Measurements from ENCODE around the gene RNF145.

RNF145 gene

GRCh38 chr5:159152876-159153275 lies 56.5 kb downstream of the RNF145 start:
- Histone ChIP-seq H3K9ac (ENCODE audit: low read length) (no peak overlapping the region), H3K27me3 (ENCODE audit: insufficient read depth, low read length) (no peaks in the 10 kb centered on the region), H2AFZ (ENCODE audit: low read length) (no peak overlapping the region), H3K9me3 (ENCODE audit: low read length) (no peaks in the 10 kb centered on the region), H3K4me1 (ENCODE audit: insufficient read depth, low read length, severe bottlenecking) (no peaks in the 10 kb centered on the region), H3K9me2 (ENCODE audit: low read depth, low read length) (no peaks in the 10 kb centered on the region), H3F3A (ENCODE audit: insufficient read depth, low read length) (no peaks in the 10 kb centered on the region), H3K79me2 (ENCODE audit: insufficient read depth, low read length) (no peaks in the 10 kb centered on the region), H3K4me2 (ENCODE audit: low read length) (no peak overlapping the region), H3K27ac (ENCODE audit: low read depth, low read length, poor library complexity, severe bottlenecking) (no peak overlapping the region), H4K20me1 (ENCODE audit: insufficient read depth, low read length) (no peaks in the 10 kb centered on the region), H3K4me3 (ENCODE audit: low read depth, low read length, poor library complexity, severe bottlenecking) (no peak overlapping the region), H3K36me3 (ENCODE audit: insufficient read depth, low read length) (peaks cover 13% of the 10 kb centered on the region; the same call in 1 of the 2 replicates)
- TF ChIP-seq EZH2 (IDR thresholded peaks at IDR 0.05; ENCODE audit: borderline replicate concordance, low read length) (no peak), CTCF (IDR thresholded peaks at IDR 0.05; ENCODE audit: low read length) (no peak)

DNA sequence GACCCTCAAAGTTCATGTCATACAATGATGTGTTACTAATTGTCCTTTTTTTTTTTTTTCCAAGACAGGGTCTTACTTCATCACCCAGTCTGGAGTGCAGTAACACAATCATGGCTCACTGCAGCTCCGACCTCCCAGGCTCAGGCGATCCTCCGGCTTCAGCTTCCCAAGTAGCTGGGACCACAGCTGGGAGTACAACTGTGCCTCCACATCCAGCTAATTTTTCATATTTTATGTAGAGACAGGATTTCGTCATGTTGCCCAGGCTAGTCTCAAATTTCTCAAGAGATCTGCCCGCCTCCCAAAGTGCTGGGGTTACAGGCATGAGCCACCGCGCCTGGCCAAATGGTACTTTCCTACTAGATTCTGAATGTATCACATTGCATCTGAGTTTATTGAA lies 60.3 kb downstream of the RNF145 start:
- H3K9ac ChIP-seq (ENCODE audit: low read length) = no peak overlapping the region
- no peaks in the 10 kb centered on the region for H3K9me2 ChIP-seq (ENCODE audit: low read depth, low read length)
- H4K20me1 ChIP-seq (ENCODE audit: insufficient read depth, low read length) = no peaks in the 10 kb centered on the region
- H3K9me3 ChIP-seq (ENCODE audit: low read length) = no peaks in the 10 kb centered on the region
- no peaks in the 10 kb centered on the region for H3K4me1 ChIP-seq (ENCODE audit: insufficient read depth, low read length, severe bottlenecking)
- no peaks in the 10 kb centered on the region for H3K36me3 ChIP-seq (ENCODE audit: insufficient read depth, low read length)
- no peaks in the 10 kb centered on the region for H3K79me2 ChIP-seq (ENCODE audit: insufficient read depth, low read length)
- H3K27me3 ChIP-seq (ENCODE audit: insufficient read depth, low read length) = 0 out of 2 replicates have a peak, but pooled peaks cover 4% of the 10 kb centered on the region
- H3K4me3 ChIP-seq (ENCODE audit: low read depth, low read length, poor library complexity, severe bottlenecking) = no peak overlapping the region
- no peak overlapping the region for H3K27ac ChIP-seq (ENCODE audit: low read depth, low read length, poor library complexity, severe bottlenecking)
- no peaks in the 10 kb centered on the region for H3F3A ChIP-seq (ENCODE audit: insufficient read depth, low read length)
- TF ChIP-seq CTCF (IDR thresholded peaks at IDR 0.05; ENCODE audit: low read length) (no peak), EZH2 (IDR thresholded peaks at IDR 0.05; ENCODE audit: borderline replicate concordance, low read length) (no peak)
- H2AFZ ChIP-seq (ENCODE audit: low read length) = no peak overlapping the region
- no peak overlapping the region for H3K4me2 ChIP-seq (ENCODE audit: low read length)

DNA sequence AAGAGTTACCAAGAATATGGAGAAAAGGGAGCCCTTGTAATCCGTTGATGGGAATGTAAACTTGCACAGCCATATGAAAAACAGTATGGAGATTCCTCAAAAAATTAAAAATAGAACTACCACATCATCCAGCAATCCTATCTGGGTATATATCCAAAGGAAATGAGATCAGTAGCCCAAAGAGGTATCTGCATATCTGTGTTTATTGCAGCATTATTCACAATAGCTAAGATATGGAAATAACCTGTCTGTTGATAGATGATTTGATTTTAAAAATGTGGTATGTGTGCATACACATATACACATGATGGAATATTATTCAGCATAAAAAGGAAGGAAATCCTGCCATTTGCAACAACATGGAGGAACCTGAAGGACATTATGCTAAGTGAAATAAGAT lies 61.4 kb downstream of the RNF145 start:
- no peak overlapping the region for H3K4me2 ChIP-seq (ENCODE audit: low read length)
- no peaks in the 10 kb centered on the region for H3F3A ChIP-seq (ENCODE audit: insufficient read depth, low read length)
- 0 out of 2 replicates have a peak, but pooled peaks cover 4% of the 10 kb centered on the region for H3K27me3 ChIP-seq (ENCODE audit: insufficient read depth, low read length)
- no peak overlapping the region for H3K27ac ChIP-seq (ENCODE audit: low read depth, low read length, poor library complexity, severe bottlenecking)
- no peaks in the 10 kb centered on the region for H3K4me1 ChIP-seq (ENCODE audit: insufficient read depth, low read length, severe bottlenecking)
- H4K20me1 ChIP-seq (ENCODE audit: insufficient read depth, low read length) = no peaks in the 10 kb centered on the region
- TF ChIP-seq EZH2 (IDR thresholded peaks at IDR 0.05; ENCODE audit: borderline replicate concordance, low read length) (no peak), CTCF (IDR thresholded peaks at IDR 0.05; ENCODE audit: low read length) (no peak)
- H3K4me3 ChIP-seq (ENCODE audit: low read depth, low read length, poor library complexity, severe bottlenecking) = no peak overlapping the region
- H3K36me3 ChIP-seq (ENCODE audit: insufficient read depth, low read length) = no peaks in the 10 kb centered on the region
- H3K79me2 ChIP-seq (ENCODE audit: insufficient read depth, low read length) = no peaks in the 10 kb centered on the region
- H2AFZ ChIP-seq (ENCODE audit: low read length) = no peak overlapping the region
- no peaks in the 10 kb centered on the region for H3K9me2 ChIP-seq (ENCODE audit: low read depth, low read length)
- no peaks in the 10 kb centered on the region for H3K9me3 ChIP-seq (ENCODE audit: low read length)
- no peak overlapping the region for H3K9ac ChIP-seq (ENCODE audit: low read length)

All from OCI-LY1 (cell line).